HL-60 (cell line): ENCODE results near the gene SYTL2.

Source experiments
- DNase-seq, 2 experiments: peaks; one replicate each; pipeline ENCODE4 v3.0.0-alpha.2; 2010 to 2020; ENCODE audit warnings: low read depth in 1 of 2, low spot score in 1 of 2
- H3K27ac ChIP-seq: fragments of 250-450 bp; sonication (Bioruptor Pico); replicated peaks from 2 replicates; pipeline ENCODE4 v1.5.1; 2020; ENCODE audit warnings: mild to moderate bottlenecking, moderate library complexity
- H3K27me3 ChIP-seq: fragments of 250-450 bp; sonication (Bioruptor Pico); 2 replicates; pipeline ENCODE4 v1.5.1; 2021; ENCODE audit warnings: mild to moderate bottlenecking, moderate library complexity; ENCODE audit not compliant: insufficient read depth, poor library complexity, severe bottlenecking
- H3K4me3 ChIP-seq: replicated peaks from 2 replicates; pipeline ENCODE4 v1.5.1; 2011; ENCODE audit warnings: mild to moderate bottlenecking, control low read depth, low read length; ENCODE audit not compliant: insufficient read depth
- GABPA ChIP-seq: IDR thresholded peaks from 2 replicates; pipeline ENCODE4 v1.6.1; 2012; ENCODE audit warnings: low read depth
- POLR2AphosphoS5 ChIP-seq: IDR thresholded peaks from 2 replicates; pipeline ENCODE4 v1.6.1; 2012; ENCODE audit warnings: low read depth
- REST ChIP-seq: IDR thresholded peaks from 2 replicates; pipeline ENCODE4 v1.6.1; 2012; ENCODE audit warnings: low read depth; ENCODE audit not compliant: insufficient replicate concordance
- SPI1 ChIP-seq: IDR thresholded peaks from 2 replicates; pipeline ENCODE4 v1.6.1; 2012; ENCODE audit warnings: low read depth, mild to moderate bottlenecking, borderline replicate concordance
- TF ChIP-seq, protein P1 (sequence below): IDR thresholded peaks from one replicate; pipeline ENCODE4 v1.5.1; 2011; ENCODE audit warnings: low read length, control low read depth, inconsistent platforms; ENCODE audit not compliant: insufficient read depth

The SYTL2 gene

DNA sequence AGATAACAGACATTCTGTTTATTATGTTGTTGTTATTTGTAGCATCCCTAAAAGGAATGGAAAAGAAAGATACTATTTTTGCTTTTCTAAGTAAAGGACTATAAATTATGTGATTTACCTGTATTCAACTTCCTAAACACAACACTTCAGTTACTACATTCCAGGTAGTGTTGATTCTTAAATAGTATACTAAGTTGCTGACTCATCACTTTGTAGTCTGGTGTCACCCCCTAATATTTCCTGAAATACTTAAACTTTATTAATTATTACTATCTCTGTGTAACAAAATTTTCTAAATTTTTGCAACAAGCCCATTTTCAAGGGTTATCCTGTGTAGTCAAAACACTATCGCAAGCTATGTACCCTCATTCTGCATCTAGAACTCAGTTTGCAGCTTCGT lies 7.0 kb downstream of the SYTL2 start:
- TF ChIP-seq GABPA (no peak), POLR2AphosphoS5 (no peak), REST (no peak), SPI1 (no peak)
- TF ChIP-seq, protein P1, sequence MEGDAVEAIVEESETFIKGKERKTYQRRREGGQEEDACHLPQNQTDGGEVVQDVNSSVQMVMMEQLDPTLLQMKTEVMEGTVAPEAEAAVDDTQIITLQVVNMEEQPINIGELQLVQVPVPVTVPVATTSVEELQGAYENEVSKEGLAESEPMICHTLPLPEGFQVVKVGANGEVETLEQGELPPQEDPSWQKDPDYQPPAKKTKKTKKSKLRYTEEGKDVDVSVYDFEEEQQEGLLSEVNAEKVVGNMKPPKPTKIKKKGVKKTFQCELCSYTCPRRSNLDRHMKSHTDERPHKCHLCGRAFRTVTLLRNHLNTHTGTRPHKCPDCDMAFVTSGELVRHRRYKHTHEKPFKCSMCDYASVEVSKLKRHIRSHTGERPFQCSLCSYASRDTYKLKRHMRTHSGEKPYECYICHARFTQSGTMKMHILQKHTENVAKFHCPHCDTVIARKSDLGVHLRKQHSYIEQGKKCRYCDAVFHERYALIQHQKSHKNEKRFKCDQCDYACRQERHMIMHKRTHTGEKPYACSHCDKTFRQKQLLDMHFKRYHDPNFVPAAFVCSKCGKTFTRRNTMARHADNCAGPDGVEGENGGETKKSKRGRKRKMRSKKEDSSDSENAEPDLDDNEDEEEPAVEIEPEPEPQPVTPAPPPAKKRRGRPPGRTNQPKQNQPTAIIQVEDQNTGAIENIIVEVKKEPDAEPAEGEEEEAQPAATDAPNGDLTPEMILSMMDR: no peak
- H3K27me3 ChIP-seq: peaks cover 2% of the 10 kb centered on the region
- no peak for DNase-seq
- H3K4me3 ChIP-seq: no peak overlapping the region
- no peak overlapping the region for H3K27ac ChIP-seq

GRCh38 chr11:85803303-85803702 lies 7.6 kb downstream of the SYTL2 start:
- no peak overlapping the region for H3K27ac ChIP-seq
- TF ChIP-seq REST (no peak), GABPA (no peak), POLR2AphosphoS5 (no peak), SPI1 (no peak)
- TF ChIP-seq, protein P1: no peak
- peaks cover 2% of the 10 kb centered on the region for H3K27me3 ChIP-seq
- H3K4me3 ChIP-seq: no peak overlapping the region
- DNase-seq: no peak

- H3K4me3 ChIP-seq: no peak overlapping the region
- H3K27ac ChIP-seq: no peak overlapping the region
- DNase-seq: no peak
- no peak for TF ChIP-seq POLR2AphosphoS5
- TF ChIP-seq GABPA: no peak
- TF ChIP-seq SPI1: no peak
- TF ChIP-seq, protein P1: no peak
- no peak for TF ChIP-seq REST
- H3K27me3 ChIP-seq: no peaks in the 10 kb centered on the region
Measured at GRCh38 chr11:85801527-85801926, 9.4 kb downstream of the SYTL2 start.
